Smooth muscle cell (in vitro differentiated cells): ENCODE results near the gene OTOGL. TPM values are rescaled to one million over a fixed set of nuclear protein-coding genes. Genes with fewer than 3 reads are reported as not detected.

Experiments used
- DNase-seq: peaks from one replicate; lab custom pipeline; 2025; ENCODE audit not compliant: unreplicated experiment; lab: John Stamatoyannopoulos, UW
- H2AFZ ChIP-seq: fragments of 200-600 bp; sonication (generic); 2 replicates; pipeline ENCODE4 v1.6.0; 2016; ENCODE audit warnings: antibody characterized with exemption, low read depth, mild to moderate bottlenecking
- H3F3A ChIP-seq: fragments of 200-600 bp; sonication (generic); 2 replicates; pipeline ENCODE4 v1.6.0; 2017; ENCODE audit warnings: antibody characterized with exemption, low read depth
- H3K27ac ChIP-seq: fragments of 200-600 bp; sonication (generic); 2 replicates; pipeline ENCODE4 v1.5.1; 2016; ENCODE audit warnings: low read depth, mild to moderate bottlenecking
- H3K27me3 ChIP-seq: fragments of 200-600 bp; sonication (generic); 2 replicates; pipeline ENCODE4 v1.6.1; 2016; ENCODE audit warnings: low read depth, mild to moderate bottlenecking
- H3K36me3 ChIP-seq: fragments of 200-600 bp; sonication (generic); 2 replicates; pipeline ENCODE4 v1.5.1; 2016; ENCODE audit warnings: low read depth
- H3K4me1 ChIP-seq: fragments of 200-600 bp; sonication (generic); 2 replicates; pipeline ENCODE4 v1.5.1; 2016; ENCODE audit warnings: low read depth
- H3K4me2 ChIP-seq: fragments of 200-600 bp; sonication (generic); 2 replicates; pipeline ENCODE4 v1.6.0; 2016; ENCODE audit warnings: mild to moderate bottlenecking
- H3K4me3 ChIP-seq: fragments of 200-600 bp; sonication (generic); 2 replicates; pipeline ENCODE4 v1.5.1; 2016; ENCODE audit warnings: mild to moderate bottlenecking
- H3K79me2 ChIP-seq: fragments of 200-600 bp; sonication (generic); 2 replicates; pipeline ENCODE4 v1.6.0; 2016; ENCODE audit warnings: low read depth, mild to moderate bottlenecking
- H3K9ac ChIP-seq: fragments of 200-600 bp; sonication (generic); 2 replicates; pipeline ENCODE4 v1.6.0; 2016; ENCODE audit warnings: low read depth
- H3K9me3 ChIP-seq: fragments of 200-600 bp; sonication (generic); replicated peaks from 2 replicates; pipeline ENCODE4 v1.5.1; 2016; ENCODE audit warnings: low read depth
- H4K20me1 ChIP-seq: fragments of 200-600 bp; sonication (generic); 2 replicates; pipeline ENCODE4 v1.6.0; 2016; ENCODE audit warnings: low read depth
- CTCF ChIP-seq: fragments of 200-600 bp; sonication (generic); IDR thresholded peaks from 2 replicates; pipeline ENCODE4 v1.5.1; 2017; ENCODE audit warnings: borderline replicate concordance, mild to moderate bottlenecking, antibody characterized with exemption; ENCODE audit not compliant: insufficient read depth, poor library complexity, severe bottlenecking
- WGBS: methylation state at CpG from one replicate; pipeline ENCODE4 v1.1.7; 2016; ENCODE audit warnings: low lambda C conversion rate; 5-methylcytosine and 5-hydroxymethylcytosine counted together
- polyA plus RNA-seq: library from polyadenylated mRNA; unstranded; fragments of >200 nt; fragmentation: Nextera tagmentation; extraction: Ambion mirVana; gene quantifications from 2 replicates; pipeline ENCODE4 v1.2.1, GENCODE V29; 2016
- total RNA-seq: library from RNA; depleted of rRNA; stranded (reverse); fragments of >200 nt; gene quantifications from 2 replicates; pipeline ENCODE4 v1.2.3, GENCODE V29; 2014

OTOGL gene
- total and polyA plus RNA-seq, 2 experiments from 2014 or later = 0.09 TPM; not detected in 1

DNA sequence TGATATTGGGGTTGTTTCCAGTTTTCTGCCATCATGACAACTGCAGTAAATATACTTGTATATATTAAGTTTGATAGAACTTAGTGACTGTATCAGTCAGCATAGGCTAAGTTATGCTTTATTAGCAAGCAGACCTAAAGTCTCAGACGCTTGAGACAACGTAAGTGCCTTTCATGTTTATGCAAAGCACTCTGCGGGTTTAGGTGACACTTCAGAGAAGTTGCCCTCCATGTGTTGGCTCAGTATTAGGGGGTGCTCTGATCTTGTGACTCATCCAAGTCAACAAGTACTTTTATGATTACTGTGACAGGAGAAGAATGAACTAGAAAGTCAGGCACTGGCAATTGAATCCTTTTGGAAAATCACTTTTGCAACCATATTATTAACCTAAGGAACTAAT, 13.3 kb upstream of the OTOGL start:
- Histone ChIP-seq H3K79me2 (no peaks in the 10 kb centered on the region), H3K4me1 (no peaks in the 10 kb centered on the region), H4K20me1 (no peaks in the 10 kb centered on the region), H3K36me3 (no peaks in the 10 kb centered on the region), H3K27ac (no peak overlapping the region), H3K4me3 (no peak overlapping the region), H2AFZ (no peak overlapping the region), H3K9ac (no peak overlapping the region), H3F3A (no peaks in the 10 kb centered on the region), H3K4me2 (no peak overlapping the region), H3K9me3 (no peaks in the 10 kb centered on the region), H3K27me3 (no peaks in the 10 kb centered on the region)
- no peak for DNase-seq
- 57% methylated on average over 3 of the region's 3 CpGs for WGBS
- TF ChIP-seq CTCF = no peak

DNA sequence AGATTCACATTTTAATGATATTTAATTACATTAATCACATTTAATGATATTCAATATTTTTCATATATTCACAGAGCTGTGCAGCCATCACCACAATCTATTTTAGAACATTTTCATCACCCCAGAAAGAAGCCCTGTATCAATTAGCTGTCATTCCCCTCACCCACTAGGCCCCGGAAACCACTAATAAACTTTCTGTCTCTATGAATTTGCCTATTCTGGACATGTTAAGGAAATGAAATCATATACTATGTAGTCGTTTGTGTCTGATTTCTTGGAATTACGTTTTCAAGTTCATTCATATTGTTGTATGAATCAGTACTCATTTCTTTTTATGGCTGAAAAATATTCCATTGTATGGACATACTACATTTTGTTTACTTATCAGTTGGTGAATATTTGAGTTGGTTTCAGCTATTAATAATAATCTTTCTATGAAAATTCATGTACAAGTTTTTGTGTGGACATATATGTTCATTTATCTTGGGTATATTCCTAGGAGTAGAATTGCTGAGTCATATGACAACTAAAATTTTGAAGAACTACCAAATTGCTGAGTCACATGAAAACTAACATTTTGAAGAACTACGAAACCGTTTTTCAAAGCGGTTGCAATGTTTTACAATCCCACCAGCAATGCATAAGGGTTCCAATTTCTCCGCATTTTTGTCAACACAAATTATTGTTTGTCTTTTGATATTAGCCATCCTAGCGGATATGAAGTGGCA, 11.7 kb upstream of the OTOGL start:
- Histone ChIP-seq H3K4me1 (no peaks in the 10 kb centered on the region), H3K4me2 (no peak overlapping the region), H3K9ac (no peak overlapping the region), H3K4me3 (no peak overlapping the region), H3K27ac (no peak overlapping the region), H3K9me3 (no peaks in the 10 kb centered on the region), H4K20me1 (no peaks in the 10 kb centered on the region), H2AFZ (no peak overlapping the region), H3F3A (no peaks in the 10 kb centered on the region), H3K27me3 (no peaks in the 10 kb centered on the region), H3K79me2 (no peaks in the 10 kb centered on the region), H3K36me3 (no peaks in the 10 kb centered on the region)
- DNase-seq = no peak
- WGBS = 90% methylated on average over 8 of the region's 8 CpGs
- no peak for TF ChIP-seq CTCF

- H3K9ac ChIP-seq = no peak overlapping the region
- H3K27ac ChIP-seq = no peak overlapping the region
- no peak overlapping the region for H3K4me3 ChIP-seq
- no peak overlapping the region for H3K4me2 ChIP-seq
- no peaks in the 10 kb centered on the region for H3K79me2 ChIP-seq
- H3K27me3 ChIP-seq = no peaks in the 10 kb centered on the region
- no peaks in the 10 kb centered on the region for H3K36me3 ChIP-seq
- no peaks in the 10 kb centered on the region for H3F3A ChIP-seq
- DNase-seq = no peak
- H3K4me1 ChIP-seq = no peaks in the 10 kb centered on the region
- peak overlapping the region; percentile 23 for H2AFZ ChIP-seq
- H3K9me3 ChIP-seq = no peaks in the 10 kb centered on the region
- no peak for TF ChIP-seq CTCF
- 81% methylated on average over 1 of the region's 1 CpG for WGBS
- no peaks in the 10 kb centered on the region for H4K20me1 ChIP-seq
Observed at GRCh38 chr12:80100591-80100990, 1.3 kb downstream of the OTOGL start.

GRCh38 chr12:80101126-80101525, 1.8 kb downstream of the OTOGL start:
- Histone ChIP-seq H3K9ac (no peak overlapping the region), H4K20me1 (no peaks in the 10 kb centered on the region), H3K4me2 (no peak overlapping the region), H3K9me3 (no peaks in the 10 kb centered on the region), H3K79me2 (no peaks in the 10 kb centered on the region), H3K4me3 (no peak overlapping the region), H3K27me3 (no peaks in the 10 kb centered on the region), H3F3A (no peaks in the 10 kb centered on the region), H2AFZ (peak overlapping the region; percentile 23), H3K27ac (no peak overlapping the region), H3K36me3 (no peaks in the 10 kb centered on the region), H3K4me1 (no peaks in the 10 kb centered on the region)
- WGBS = 82% methylated on average over 2 of the region's 2 CpGs
- DNase-seq = no peak
- TF ChIP-seq CTCF = no peak
